DND-41 (cell line): ENCODE data around the gene OSBP2.

Experiments used
- ATAC-seq: fragments of 200-7000 bp; cut with Tn5 transposase; 3 replicates; pipeline ENCODE4 v1.9.1; 2021; ENCODE audit warnings: low read depth; ENCODE audit not compliant: insufficient read depth
- DNase-seq: peaks from one replicate; pipeline ENCODE4 v3.0.0-alpha.2; 2020
- H2AFZ ChIP-seq: 2 replicates; pipeline ENCODE4 v1.6.0; 2012; ENCODE audit warnings: low read depth, low read length
- H3K27ac ChIP-seq: 2 replicates; pipeline ENCODE4 v1.5.1; 2012; ENCODE audit warnings: low read length, inconsistent platforms
- H3K27me3 ChIP-seq: fragments of 200-600 bp; sonication (generic); 2 replicates; pipeline ENCODE4 v1.6.0; 2012; ENCODE audit warnings: low read length, mild to moderate bottlenecking, inconsistent platforms; ENCODE audit not compliant: insufficient read depth, poor library complexity
- H3K36me3 ChIP-seq: 2 replicates; pipeline ENCODE4 v1.5.1; 2012; ENCODE audit warnings: low read length, inconsistent platforms; ENCODE audit not compliant: insufficient read depth
- H3K4me1 ChIP-seq: 2 replicates; pipeline ENCODE4 v1.5.1; 2012; ENCODE audit warnings: mild to moderate bottlenecking, low read length; ENCODE audit not compliant: insufficient read depth
- H3K4me2 ChIP-seq: 2 replicates; pipeline ENCODE4 v1.6.0; 2012; ENCODE audit warnings: mild to moderate bottlenecking, moderate library complexity, low read length, inconsistent platforms; ENCODE audit not compliant: insufficient read depth
- H3K4me3 ChIP-seq, 2 experiments: fragments of 200-600 bp in 1 of 2; shearing (Covaris generic) in 1 of 2; 2 replicates each; pipeline ENCODE4 v1.5.1; 2012 to 2016; ENCODE audit warnings: inconsistent platforms in 2 of 2, low read length in 2 of 2, mild to moderate bottlenecking in 2 of 2, low read depth in 1 of 2, moderate library complexity in 1 of 2
- H3K79me2 ChIP-seq: 2 replicates; pipeline ENCODE4 v1.6.0; 2012; ENCODE audit warnings: low read length, inconsistent platforms; ENCODE audit not compliant: insufficient read depth
- H3K9ac ChIP-seq: 2 replicates; pipeline ENCODE4 v1.6.0; 2012; ENCODE audit warnings: low read depth, mild to moderate bottlenecking, inconsistent platforms, low read length, moderate library complexity
- H3K9me3 ChIP-seq: 2 replicates; pipeline ENCODE4 v1.5.1; 2012; ENCODE audit warnings: low read length, moderate library complexity, mild to moderate bottlenecking, inconsistent platforms; ENCODE audit not compliant: insufficient read depth, severe bottlenecking
- H4K20me1 ChIP-seq: 2 replicates; pipeline ENCODE4 v1.6.0; 2012; ENCODE audit warnings: low read length; ENCODE audit not compliant: insufficient read depth
- EZH2 ChIP-seq: IDR thresholded peaks from 3 replicates; pipeline ENCODE4 v1.6.1; 2012; ENCODE audit warnings: borderline replicate concordance, low read depth, mild to moderate bottlenecking, moderate library complexity, low read length, inconsistent platforms; ENCODE audit not compliant: severe bottlenecking
- TF ChIP-seq, protein P1 (sequence below): IDR thresholded peaks from 2 replicates; pipeline ENCODE4 v1.5.1; 2012; ENCODE audit warnings: borderline replicate concordance, low read length, moderate library complexity, mild to moderate bottlenecking; ENCODE audit not compliant: poor library complexity, severe bottlenecking; ENCODE audit errors: extremely low read depth

Gene OSBP2

DNA sequence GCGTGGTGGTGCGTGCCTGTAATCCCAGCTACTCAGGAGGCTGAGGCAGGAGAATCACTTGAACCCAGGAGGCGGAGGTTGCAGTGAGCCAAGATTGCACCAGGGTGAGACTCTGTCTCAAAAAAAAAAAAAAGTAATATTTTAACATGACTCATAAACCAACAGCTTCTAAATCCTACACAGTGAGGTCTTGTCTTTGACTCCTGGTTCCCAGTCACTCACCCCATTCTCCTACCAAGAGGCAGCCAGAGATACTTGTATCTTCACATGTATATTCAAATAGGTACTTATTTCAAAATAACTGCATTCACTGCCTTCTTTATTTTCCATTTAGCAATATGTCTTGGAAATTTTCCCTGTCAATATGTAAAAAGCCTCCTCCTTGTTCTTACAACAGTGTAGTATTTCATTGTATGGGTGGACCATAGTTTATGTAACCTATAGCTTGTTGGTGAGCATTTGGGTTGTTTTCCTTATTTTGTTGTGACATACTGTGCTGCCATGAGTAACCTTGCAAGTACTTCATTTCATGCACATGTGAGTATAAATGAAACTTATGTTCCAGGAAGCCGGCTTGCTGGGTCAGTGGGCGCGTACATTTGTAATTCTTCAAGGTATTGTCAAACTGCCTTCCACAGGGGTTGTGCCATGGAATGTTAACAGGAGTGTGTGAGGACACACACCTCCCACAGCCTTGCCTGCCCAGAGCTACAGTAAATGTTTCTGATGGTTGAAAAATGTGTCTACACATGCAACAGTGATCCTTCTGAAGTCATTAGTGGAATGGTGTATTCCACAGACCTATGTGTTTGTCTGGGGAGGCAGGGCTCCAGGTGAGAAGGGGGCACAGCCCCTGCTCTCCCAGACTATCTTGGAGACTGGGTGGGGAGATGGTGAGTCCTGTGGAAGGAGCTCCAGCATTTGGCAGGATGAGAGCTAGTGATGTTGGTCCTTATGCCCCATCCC, 47.9 kb downstream of the OSBP2 start:
- no peak overlapping the region for H3K4me3 ChIP-seq
- no peaks in the 10 kb centered on the region for H4K20me1 ChIP-seq
- TF ChIP-seq, protein P1, sequence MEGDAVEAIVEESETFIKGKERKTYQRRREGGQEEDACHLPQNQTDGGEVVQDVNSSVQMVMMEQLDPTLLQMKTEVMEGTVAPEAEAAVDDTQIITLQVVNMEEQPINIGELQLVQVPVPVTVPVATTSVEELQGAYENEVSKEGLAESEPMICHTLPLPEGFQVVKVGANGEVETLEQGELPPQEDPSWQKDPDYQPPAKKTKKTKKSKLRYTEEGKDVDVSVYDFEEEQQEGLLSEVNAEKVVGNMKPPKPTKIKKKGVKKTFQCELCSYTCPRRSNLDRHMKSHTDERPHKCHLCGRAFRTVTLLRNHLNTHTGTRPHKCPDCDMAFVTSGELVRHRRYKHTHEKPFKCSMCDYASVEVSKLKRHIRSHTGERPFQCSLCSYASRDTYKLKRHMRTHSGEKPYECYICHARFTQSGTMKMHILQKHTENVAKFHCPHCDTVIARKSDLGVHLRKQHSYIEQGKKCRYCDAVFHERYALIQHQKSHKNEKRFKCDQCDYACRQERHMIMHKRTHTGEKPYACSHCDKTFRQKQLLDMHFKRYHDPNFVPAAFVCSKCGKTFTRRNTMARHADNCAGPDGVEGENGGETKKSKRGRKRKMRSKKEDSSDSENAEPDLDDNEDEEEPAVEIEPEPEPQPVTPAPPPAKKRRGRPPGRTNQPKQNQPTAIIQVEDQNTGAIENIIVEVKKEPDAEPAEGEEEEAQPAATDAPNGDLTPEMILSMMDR = no peak
- no peak for TF ChIP-seq EZH2
- no peak overlapping the region for H2AFZ ChIP-seq
- H3K27me3 ChIP-seq = no peaks in the 10 kb centered on the region
- DNase-seq (no peak), ATAC-seq (no peak)
- H3K4me2 ChIP-seq = no peak overlapping the region
- H3K79me2 ChIP-seq = no peaks in the 10 kb centered on the region
- H3K27ac ChIP-seq = no peak overlapping the region
- H3K9me3 ChIP-seq = no peaks in the 10 kb centered on the region
- H3K4me1 ChIP-seq = no peaks in the 10 kb centered on the region
- H3K36me3 ChIP-seq = no peaks in the 10 kb centered on the region
- no peak overlapping the region for H3K9ac ChIP-seq

DNA sequence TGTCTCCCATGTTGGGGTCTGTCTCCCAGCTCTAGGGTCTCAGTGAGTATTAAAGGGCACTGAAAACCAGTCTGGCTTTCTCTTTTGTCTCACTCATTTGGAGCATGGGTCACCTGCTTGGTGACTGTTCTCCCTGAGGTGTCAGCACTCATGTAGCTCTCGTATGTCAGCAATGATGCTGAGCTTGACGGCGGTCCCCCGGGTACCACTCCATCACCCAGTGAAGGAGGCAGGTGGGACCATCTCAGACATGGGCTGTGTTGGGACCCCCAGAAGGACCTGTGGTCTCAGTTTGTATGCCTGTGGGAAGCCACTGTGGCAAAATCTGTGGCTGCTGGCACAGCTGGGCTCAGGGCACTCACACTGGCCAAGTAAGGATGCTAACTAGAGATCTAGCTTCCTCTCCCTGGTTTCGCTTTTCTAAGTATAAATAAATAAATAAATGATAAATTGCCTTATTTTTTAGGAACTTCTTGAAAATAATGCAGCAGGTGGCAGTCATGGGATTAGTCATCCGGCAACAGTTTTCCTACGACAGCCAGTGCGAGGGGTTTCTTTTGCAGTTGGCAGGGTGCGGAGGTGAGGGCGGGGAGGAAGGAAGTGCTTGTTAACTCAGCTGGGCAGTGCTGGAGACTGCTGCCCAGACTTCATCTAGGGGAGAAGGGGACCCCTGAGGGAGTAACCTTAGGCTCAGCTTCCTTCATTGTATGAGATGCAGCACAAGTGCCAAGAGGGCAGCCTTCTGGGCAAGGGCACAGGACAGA, 48.8 kb downstream of the OSBP2 start:
- ATAC-seq (no peak), DNase-seq (no peak)
- no peaks in the 10 kb centered on the region for H3K4me1 ChIP-seq
- no peaks in the 10 kb centered on the region for H3K79me2 ChIP-seq
- H3K4me2 ChIP-seq = no peak overlapping the region
- H3K4me3 ChIP-seq = no peak overlapping the region
- H3K27me3 ChIP-seq = no peaks in the 10 kb centered on the region
- H4K20me1 ChIP-seq = no peaks in the 10 kb centered on the region
- no peaks in the 10 kb centered on the region for H3K36me3 ChIP-seq
- H3K9ac ChIP-seq = no peak overlapping the region
- H3K27ac ChIP-seq = no peak overlapping the region
- no peak overlapping the region for H2AFZ ChIP-seq
- TF ChIP-seq, protein P1 = no peak
- TF ChIP-seq EZH2 = no peak
- H3K9me3 ChIP-seq = no peaks in the 10 kb centered on the region

DNA sequence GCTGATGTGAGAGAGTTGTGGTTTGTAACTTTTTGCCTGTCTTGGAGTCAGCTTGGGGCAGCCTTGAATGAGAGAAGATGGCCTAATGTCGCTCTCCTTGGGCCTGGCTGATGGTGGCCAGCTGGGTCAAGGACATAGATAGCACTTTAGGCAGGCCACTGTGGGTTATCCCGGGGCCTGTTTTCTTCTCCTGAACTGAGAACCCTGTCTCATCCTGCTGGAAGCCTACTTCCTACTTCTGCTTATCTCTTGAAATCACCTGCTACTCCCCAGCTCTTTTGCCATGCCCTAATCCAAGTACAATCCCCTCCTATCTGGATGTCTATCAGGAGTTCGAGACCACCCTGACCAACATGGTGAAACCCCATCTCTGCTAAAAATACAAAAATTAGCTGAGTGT, 49.5 kb downstream of the OSBP2 start:
- Histone ChIP-seq H3K4me2 (no peak overlapping the region), H3K9ac (no peak overlapping the region), H3K4me1 (no peaks in the 10 kb centered on the region), H3K79me2 (no peaks in the 10 kb centered on the region), H4K20me1 (no peaks in the 10 kb centered on the region), H2AFZ (no peak overlapping the region), H3K36me3 (no peaks in the 10 kb centered on the region), H3K27ac (no peak overlapping the region), H3K27me3 (no peaks in the 10 kb centered on the region), H3K9me3 (no peaks in the 10 kb centered on the region), H3K4me3 (no peak overlapping the region)
- ATAC-seq (no peak), DNase-seq (no peak)
- TF ChIP-seq, protein P1 = no peak
- TF ChIP-seq EZH2 = no peak
